Testis (tissue), 2 donors: ENCODE data around the gene PRKCA.

Experiments used
- POLR2A ChIP-seq: fragments of 450-650 bp; IDR thresholded peaks from one replicate; pipeline ENCODE4 v1.6.1; 2017; ENCODE audit warnings: antibody characterized with exemption, mild to moderate bottlenecking, moderate library complexity
- TF ChIP-seq, protein P1 (sequence below), 3 experiments: fragments of 450-650 bp in 2 of 3; fragments of 200-600 bp in 1 of 3; sonication (generic) in 1 of 3; IDR thresholded peaks; one replicate each; pipeline ENCODE4 v1.5.1; 2016 to 2019; ENCODE audit warnings: antibody characterized with exemption in 3 of 3, mild to moderate bottlenecking in 2 of 3, moderate library complexity in 1 of 3

DNA sequence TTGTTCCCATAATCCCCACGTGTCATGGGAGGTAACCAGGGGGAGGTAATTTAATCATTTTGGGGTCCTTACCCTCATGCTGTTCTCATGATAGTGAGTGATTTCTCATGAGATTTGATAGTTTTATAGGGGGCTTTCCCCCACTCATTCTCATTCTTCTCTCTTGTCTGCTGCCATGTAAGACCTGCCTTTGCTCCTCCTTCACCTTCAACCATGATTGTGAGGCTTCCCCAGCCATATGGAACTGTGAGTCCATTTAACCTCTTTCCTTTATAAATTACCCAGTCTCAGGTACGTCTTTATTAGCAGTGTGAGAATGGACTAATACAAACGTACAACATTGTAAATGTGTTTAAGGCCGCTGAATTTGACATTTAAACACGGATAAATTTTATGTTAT, 37.7 kb upstream of the PRKCA start:
- TF ChIP-seq POLR2A: no peak
- TF ChIP-seq, protein P1, sequence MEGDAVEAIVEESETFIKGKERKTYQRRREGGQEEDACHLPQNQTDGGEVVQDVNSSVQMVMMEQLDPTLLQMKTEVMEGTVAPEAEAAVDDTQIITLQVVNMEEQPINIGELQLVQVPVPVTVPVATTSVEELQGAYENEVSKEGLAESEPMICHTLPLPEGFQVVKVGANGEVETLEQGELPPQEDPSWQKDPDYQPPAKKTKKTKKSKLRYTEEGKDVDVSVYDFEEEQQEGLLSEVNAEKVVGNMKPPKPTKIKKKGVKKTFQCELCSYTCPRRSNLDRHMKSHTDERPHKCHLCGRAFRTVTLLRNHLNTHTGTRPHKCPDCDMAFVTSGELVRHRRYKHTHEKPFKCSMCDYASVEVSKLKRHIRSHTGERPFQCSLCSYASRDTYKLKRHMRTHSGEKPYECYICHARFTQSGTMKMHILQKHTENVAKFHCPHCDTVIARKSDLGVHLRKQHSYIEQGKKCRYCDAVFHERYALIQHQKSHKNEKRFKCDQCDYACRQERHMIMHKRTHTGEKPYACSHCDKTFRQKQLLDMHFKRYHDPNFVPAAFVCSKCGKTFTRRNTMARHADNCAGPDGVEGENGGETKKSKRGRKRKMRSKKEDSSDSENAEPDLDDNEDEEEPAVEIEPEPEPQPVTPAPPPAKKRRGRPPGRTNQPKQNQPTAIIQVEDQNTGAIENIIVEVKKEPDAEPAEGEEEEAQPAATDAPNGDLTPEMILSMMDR (IDR thresholded peaks at IDR 0.05): no peak
